ENCODE measurements around the gene KLHDC4. TPM values are rescaled to one million over a fixed set of nuclear protein-coding genes. Genes with fewer than 3 reads are reported as not detected.

KLHDC4 gene
- polyA plus RNA-seq, 1 of the 3 experiments (the other 2 are of a cell fraction), result 51.2 TPM

DNA sequence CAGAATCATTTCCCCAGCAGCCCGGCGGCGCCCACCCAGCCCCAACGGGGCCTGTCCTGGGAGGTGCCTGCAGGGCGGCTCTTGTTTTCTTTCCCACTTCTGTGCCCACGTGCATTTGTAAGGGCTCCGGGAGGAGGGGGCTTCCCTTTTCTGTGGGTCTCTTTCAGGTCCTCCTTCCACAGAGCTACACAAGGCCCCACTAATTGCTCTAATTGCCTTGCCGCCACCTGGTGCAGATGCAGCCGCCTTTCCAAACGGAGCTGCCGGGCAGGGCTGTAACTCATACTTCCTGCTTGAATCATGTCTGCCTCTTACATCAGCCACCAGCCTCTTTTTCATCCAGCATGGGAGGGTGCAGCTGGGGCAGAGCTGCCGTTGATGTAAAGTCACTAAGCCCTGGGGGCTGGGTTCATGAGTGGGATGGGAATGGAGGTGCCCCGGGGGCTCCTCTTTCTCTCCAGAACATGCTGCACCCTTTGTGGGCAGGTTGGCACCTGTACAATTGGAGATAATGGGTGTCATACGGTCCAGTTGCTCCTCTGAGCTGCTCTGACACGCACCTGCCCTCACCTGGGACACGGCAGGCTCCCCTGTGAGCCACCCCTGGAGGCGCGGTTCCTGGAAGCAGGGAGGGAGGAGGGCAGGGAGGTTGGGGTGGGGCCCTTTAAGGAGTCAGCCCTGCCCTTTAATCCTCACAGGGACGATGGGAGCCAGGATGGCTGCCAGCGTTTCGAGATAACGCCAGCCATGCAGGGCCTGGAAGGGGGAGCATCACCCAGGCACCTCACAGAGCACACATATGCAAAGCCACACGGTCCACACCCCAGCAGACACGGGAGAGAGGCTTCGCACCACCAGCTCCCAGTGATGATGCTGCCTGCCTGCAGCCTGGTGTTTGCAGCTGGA, 41.1 kb upstream of the KLHDC4 start (continued):
- TF ChIP-seq, protein P1, sequence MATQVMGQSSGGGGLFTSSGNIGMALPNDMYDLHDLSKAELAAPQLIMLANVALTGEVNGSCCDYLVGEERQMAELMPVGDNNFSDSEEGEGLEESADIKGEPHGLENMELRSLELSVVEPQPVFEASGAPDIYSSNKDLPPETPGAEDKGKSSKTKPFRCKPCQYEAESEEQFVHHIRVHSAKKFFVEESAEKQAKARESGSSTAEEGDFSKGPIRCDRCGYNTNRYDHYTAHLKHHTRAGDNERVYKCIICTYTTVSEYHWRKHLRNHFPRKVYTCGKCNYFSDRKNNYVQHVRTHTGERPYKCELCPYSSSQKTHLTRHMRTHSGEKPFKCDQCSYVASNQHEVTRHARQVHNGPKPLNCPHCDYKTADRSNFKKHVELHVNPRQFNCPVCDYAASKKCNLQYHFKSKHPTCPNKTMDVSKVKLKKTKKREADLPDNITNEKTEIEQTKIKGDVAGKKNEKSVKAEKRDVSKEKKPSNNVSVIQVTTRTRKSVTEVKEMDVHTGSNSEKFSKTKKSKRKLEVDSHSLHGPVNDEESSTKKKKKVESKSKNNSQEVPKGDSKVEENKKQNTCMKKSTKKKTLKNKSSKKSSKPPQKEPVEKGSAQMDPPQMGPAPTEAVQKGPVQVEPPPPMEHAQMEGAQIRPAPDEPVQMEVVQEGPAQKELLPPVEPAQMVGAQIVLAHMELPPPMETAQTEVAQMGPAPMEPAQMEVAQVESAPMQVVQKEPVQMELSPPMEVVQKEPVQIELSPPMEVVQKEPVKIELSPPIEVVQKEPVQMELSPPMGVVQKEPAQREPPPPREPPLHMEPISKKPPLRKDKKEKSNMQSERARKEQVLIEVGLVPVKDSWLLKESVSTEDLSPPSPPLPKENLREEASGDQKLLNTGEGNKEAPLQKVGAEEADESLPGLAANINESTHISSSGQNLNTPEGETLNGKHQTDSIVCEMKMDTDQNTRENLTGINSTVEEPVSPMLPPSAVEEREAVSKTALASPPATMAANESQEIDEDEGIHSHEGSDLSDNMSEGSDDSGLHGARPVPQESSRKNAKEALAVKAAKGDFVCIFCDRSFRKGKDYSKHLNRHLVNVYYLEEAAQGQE (IDR thresholded peaks at IDR 0.05; ENCODE audit: low read depth, low read length), result no peak
- TF ChIP-seq SIN3A (IDR thresholded peaks at IDR 0.05; ENCODE audit: borderline replicate concordance, low read depth, low read length) (no peak), NRF1 (IDR thresholded peaks at IDR 0.05; ENCODE audit: low read depth, low read length) (no peak), TCF12 (IDR thresholded peaks at IDR 0.05) (peak; percentile 55; the same call in 1 of the 2 replicates), MXI1 (IDR thresholded peaks at IDR 0.05; ENCODE audit: low read depth, low read length) (peak; percentile 67), EP300 (IDR thresholded peaks at IDR 0.05; ENCODE audit: borderline replicate concordance in 1 of 2, low read depth in 1 of 2, low read length in 1 of 2) (peak in 1 of 2 experiments; percentile 60; a peak in 1 of 4 replicates), SMC3 (IDR thresholded peaks at IDR 0.05; ENCODE audit: low read depth, low read length) (no peak; the same call in 1 of the 2 replicates), GATA2 (CRISPR knock-in tag; IDR thresholded peaks at IDR 0.05) (peak; percentile 71), CHD2 (IDR thresholded peaks at IDR 0.05; ENCODE audit: low read length, partially characterized antibody) (no peak), TAF1 (IDR thresholded peaks at IDR 0.05; ENCODE audit: borderline replicate concordance, low read depth, low read length) (peak; percentile 31; the same call in 1 of the 2 replicates)
- TF ChIP-seq, protein P2, sequence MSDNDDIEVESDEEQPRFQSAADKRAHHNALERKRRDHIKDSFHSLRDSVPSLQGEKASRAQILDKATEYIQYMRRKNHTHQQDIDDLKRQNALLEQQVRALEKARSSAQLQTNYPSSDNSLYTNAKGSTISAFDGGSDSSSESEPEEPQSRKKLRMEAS (IDR thresholded peaks at IDR 0.05; ENCODE audit: low read depth), result peak; percentile 43
- TF ChIP-seq, protein P3, sequence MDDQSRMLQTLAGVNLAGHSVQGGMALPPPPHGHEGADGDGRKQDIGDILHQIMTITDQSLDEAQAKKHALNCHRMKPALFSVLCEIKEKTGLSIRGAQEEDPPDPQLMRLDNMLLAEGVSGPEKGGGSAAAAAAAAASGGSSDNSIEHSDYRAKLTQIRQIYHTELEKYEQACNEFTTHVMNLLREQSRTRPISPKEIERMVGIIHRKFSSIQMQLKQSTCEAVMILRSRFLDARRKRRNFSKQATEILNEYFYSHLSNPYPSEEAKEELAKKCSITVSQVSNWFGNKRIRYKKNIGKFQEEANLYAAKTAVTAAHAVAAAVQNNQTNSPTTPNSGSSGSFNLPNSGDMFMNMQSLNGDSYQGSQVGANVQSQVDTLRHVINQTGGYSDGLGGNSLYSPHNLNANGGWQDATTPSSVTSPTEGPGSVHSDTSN (IDR thresholded peaks at IDR 0.05), result no peak; the same call in 1 of the 2 replicates

DNA sequence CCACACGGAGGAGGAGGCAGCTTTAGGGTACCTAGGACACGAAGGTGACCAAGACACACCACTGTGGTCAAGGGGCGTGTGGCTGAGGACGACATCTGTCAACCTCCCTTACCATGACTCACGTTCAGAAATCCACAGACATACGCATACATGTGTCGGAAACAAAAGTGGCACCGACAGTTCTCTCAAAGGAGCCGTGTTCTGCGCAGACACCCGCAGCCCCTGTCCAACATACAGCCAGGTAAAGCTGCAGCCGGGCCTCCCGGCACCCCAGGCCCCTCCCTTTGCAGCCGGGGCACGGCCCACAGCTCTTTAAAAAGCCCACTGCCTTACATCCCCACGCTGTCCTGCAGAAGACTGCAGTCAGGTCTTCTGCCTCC, 40.5 kb upstream of the KLHDC4 start:
- Histone ChIP-seq H3K9ac (peak overlapping the region; percentile 49; the same call in 1 of the 2 replicates), H3K4me1 (ENCODE audit: control insufficient read depth in 1 of 2, insufficient read depth in 2 of 2, low read depth in 1 of 2, low read length in 1 of 2) (peaks cover 12 to 18% of the 10 kb centered on the region in 2 experiments; a peak in 2 of 4 replicates), H3K27me3 (ENCODE audit: insufficient read depth) (no peaks in the 10 kb centered on the region), H3K4me3 (ENCODE audit: low read depth in 2 of 2, low read length in 1 of 2) (peak overlapping the region; percentile 10 to 21; a peak in 2 of 4 replicates), H3K36me3 (replicated peaks in 1 of 2; ENCODE audit: control insufficient read depth in 1 of 2, insufficient read depth in 2 of 2, low read length in 1 of 2) (no peaks in the 10 kb centered on the region), H3K4me2 (peak overlapping the region; percentile 80), H3K79me2 (ENCODE audit: insufficient read depth) (no peaks in the 10 kb centered on the region), H4K20me1 (ENCODE audit: insufficient read depth) (no peaks in the 10 kb centered on the region), H3K9me3 (no peaks in the 10 kb centered on the region), H3K27ac (ENCODE audit: low read depth in 2 of 2, low read length in 1 of 2) (peak overlapping the region; percentile 49 to 94; a peak in 2 of 4 replicates), H3K9me2 (no peaks in the 10 kb centered on the region), H2AFZ (ENCODE audit: low read depth) (peak overlapping the region; percentile 90; the same call in 1 of the 2 replicates), H3F3A (replicated peaks; ENCODE audit: insufficient read depth) (no peaks in the 10 kb centered on the region)
- TF ChIP-seq, protein P4, sequence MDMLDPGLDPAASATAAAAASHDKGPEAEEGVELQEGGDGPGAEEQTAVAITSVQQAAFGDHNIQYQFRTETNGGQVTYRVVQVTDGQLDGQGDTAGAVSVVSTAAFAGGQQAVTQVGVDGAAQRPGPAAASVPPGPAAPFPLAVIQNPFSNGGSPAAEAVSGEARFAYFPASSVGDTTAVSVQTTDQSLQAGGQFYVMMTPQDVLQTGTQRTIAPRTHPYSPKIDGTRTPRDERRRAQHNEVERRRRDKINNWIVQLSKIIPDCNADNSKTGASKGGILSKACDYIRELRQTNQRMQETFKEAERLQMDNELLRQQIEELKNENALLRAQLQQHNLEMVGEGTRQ (IDR thresholded peaks at IDR 0.05; ENCODE audit: borderline replicate concordance, low read depth, low read length), result no peak
- TF ChIP-seq NFIC (IDR thresholded peaks at IDR 0.05; ENCODE audit: borderline replicate concordance), result no peak
- no peak for TF ChIP-seq GABPA (IDR thresholded peaks at IDR 0.05; ENCODE audit: low read depth)
- no peak for TF ChIP-seq RFX5 (IDR thresholded peaks at IDR 0.05; ENCODE audit: low read length)
- TF ChIP-seq, protein P3 (IDR thresholded peaks at IDR 0.05), result no peak
- no peak for TF ChIP-seq FOXJ3 (CRISPR knock-in tag; IDR thresholded peaks at IDR 0.05)
- no peak for TF ChIP-seq MXI1 (IDR thresholded peaks at IDR 0.05; ENCODE audit: low read depth, low read length)
- TF ChIP-seq CHD2 (IDR thresholded peaks at IDR 0.05; ENCODE audit: low read length, partially characterized antibody), result no peak
- TF ChIP-seq, protein P2 (IDR thresholded peaks at IDR 0.05; ENCODE audit: low read depth), result no peak
- TF ChIP-seq ELF1 (IDR thresholded peaks at IDR 0.05), result no peak
- TF ChIP-seq FOXM1 (IDR thresholded peaks at IDR 0.05; ENCODE audit: low read depth), result no peak
- CTCF ChIA-PET, result interaction anchor here (1.3 to 13.2 kb wide), 9 partner anchors 15 to 65 kb away, joined by 3 to 113 read pairs (median 6); no protein-coding TSS in a partner anchor
- no peak for DNase-seq
- POLR2A ChIA-PET, result interaction anchor here (0.7 to 2.2 kb wide), 10 partner anchors 15 to 202 kb away, joined by 3 to 15 read pairs (median 7); partner anchors contain the start of gene SLC7A5
- 65% methylated on average over 13 of the region's 16 CpGs for WGBS (ENCODE audit: low lambda C conversion rate)

Measured in SK-N-SH (cell line).